Sigmoid colon (tissue), 7 donors: ENCODE measurements around the gene SELENBP1. TPM values are rescaled to one million over a fixed set of nuclear protein-coding genes. Genes with fewer than 3 reads are reported as not detected.

Experiments used
- DNase-seq: peaks from one replicate; pipeline ENCODE4 v3.0.0-alpha.2; 2019
- H3K27ac ChIP-seq, 4 donors: fragments of 200-600 bp; sonication (generic); one replicate each; pipeline ENCODE4 v1.5.1; 2016 to 2019; ENCODE audit warnings: mild to moderate bottlenecking in 1 of 4
- H3K27me3 ChIP-seq, 3 donors: fragments of 200-600 bp; sonication (generic); one replicate each; pipeline ENCODE4 v1.5.1; 2019; ENCODE audit warnings: mild to moderate bottlenecking in 1 of 3
- H3K36me3 ChIP-seq, 4 donors: fragments of 200-600 bp; sonication (generic); one replicate each; pipeline ENCODE4 v1.5.1; 2016 to 2019
- H3K4me1 ChIP-seq, 4 donors: fragments of 200-600 bp; sonication (generic); one replicate each; pipeline ENCODE4 v1.5.1; 2017 to 2019
- H3K4me3 ChIP-seq, 4 donors: fragments of 200-600 bp; sonication (generic); one replicate each; pipeline ENCODE4 v1.5.1; 2017 to 2019; ENCODE audit warnings: mild to moderate bottlenecking in 2 of 4, moderate library complexity in 1 of 4
- H3K9me3 ChIP-seq, 4 donors: fragments of 200-600 bp in 3 of 4; sonication (generic) in 3 of 4; one replicate each; pipeline versions ENCODE4 v1.5.1 to v1.6.1; 2013 to 2019
- EP300 ChIP-seq, 4 donors: sonication (generic); formaldehyde crosslinking; IDR thresholded peaks; one replicate each; pipeline ENCODE4 v1.6.1; 2017; ENCODE audit warnings: antibody characterized with exemption in 4 of 4
- POLR2A ChIP-seq, 2 donors: fragments of 450-650 bp; IDR thresholded peaks; one replicate each; pipeline ENCODE4 v1.6.1; 2016; ENCODE audit warnings: antibody characterized with exemption in 2 of 2, mild to moderate bottlenecking in 2 of 2, moderate library complexity in 2 of 2
- POLR2AphosphoS5 ChIP-seq, 4 donors: sonication (generic); formaldehyde crosslinking; IDR thresholded peaks; one replicate each; pipeline ENCODE4 v1.6.1; 2017; ENCODE audit warnings: antibody characterized with exemption in 4 of 4
- WGBS, 2 donors: extraction: QIAGEN DNeasy Blood & Tissue Kit; methylation state at CpG; one replicate each; pipeline ENCODE4 v1.1.7; 2013; 5-methylcytosine and 5-hydroxymethylcytosine counted together
- intact Hi-C: fragments of 100-400 bp; cut with DNase I; formaldehyde crosslinking; loops from one replicate; pipeline ENCODE4 v1.15.1; 2023
- polyA plus RNA-seq, 3 donors: library from polyadenylated mRNA; stranded (reverse); fragments of 200-250 nt; gene quantifications; one replicate each; pipeline ENCODE4 v1.2.3, GENCODE V29; 2013
- total RNA-seq, 4 donors: library from RNA; depleted of rRNA; stranded (reverse); fragments of >200 nt; gene quantifications; one replicate each; pipeline ENCODE4 v1.1.0, GENCODE V29; 2016
- TF ChIP-seq, protein P1 (sequence below), 4 experiments: fragments of 450-650 bp in 3 of 4; fragments of 200-600 bp in 1 of 4; IDR thresholded peaks; one replicate each; pipeline ENCODE4 v1.5.1; 2016 to 2019; ENCODE audit warnings: antibody characterized with exemption in 4 of 4, mild to moderate bottlenecking in 3 of 4, moderate library complexity in 2 of 4
- donor health status: healthy with polysubstance abuse.
- donor health status: Bipolar disorder and iron deficiency.
- donor health status: healthy.

Gene SELENBP1
- total and polyA plus RNA-seq, 7 donors: 95.8 to 1,051 (median 142) TPM

DNA sequence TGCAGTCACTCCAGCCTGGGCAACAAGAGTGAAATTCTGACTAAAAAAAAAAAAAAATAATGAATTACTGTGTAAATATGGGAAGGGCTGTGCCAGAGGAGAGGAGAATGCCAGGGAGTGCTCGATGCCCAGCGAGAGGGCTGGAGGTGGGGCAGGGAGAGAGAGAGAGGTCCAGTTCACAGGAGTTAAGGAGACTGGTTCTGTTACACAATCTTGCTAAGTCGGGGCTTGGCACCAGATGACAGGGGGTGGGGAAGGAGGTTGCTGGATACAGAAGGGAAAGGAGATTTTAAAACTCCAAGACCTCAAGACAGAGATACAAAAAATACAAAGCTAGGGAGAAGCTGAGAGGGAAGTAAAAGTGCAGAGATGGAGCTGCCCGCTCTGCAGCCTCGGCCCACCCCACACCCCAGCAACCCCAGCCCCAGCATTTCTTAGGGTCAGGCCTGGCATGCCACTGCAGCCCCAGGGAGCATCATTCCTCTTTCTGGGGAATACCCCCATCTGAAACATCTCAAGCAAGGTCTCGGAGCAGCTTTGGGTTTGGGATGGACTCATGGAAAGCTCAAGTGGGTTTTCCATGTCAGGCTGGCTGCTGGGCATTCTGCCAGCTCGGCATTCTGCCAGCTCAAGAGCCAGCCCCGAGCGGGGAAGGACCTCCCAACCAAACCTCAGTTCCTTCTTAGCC, 991 bp downstream of the SELENBP1 start:
- peak overlapping the region; percentile 46 to 54 (median 48) for H3K4me3 ChIP-seq
- TF ChIP-seq POLR2AphosphoS5 (IDR thresholded peaks at IDR 0.05) (peak in 2 of 4 donors; percentile 35 to 41), POLR2A (IDR thresholded peaks at IDR 0.05) (no peak)
- H3K36me3 ChIP-seq: peaks cover 0 to 28% (median 11%) of the 10 kb centered on the region in 4 donors
- intact Hi-C loops: loop anchor here (1.0 kb wide), 2 partner anchors 24 to 27 kb away; partner anchors contain the start of gene RFX5
- H3K27ac ChIP-seq: peak overlapping the region; percentile 81 to 89 (median 86)
- no peaks in the 10 kb centered on the region for H3K9me3 ChIP-seq
- no peaks in the 10 kb centered on the region for H3K27me3 ChIP-seq
- 5 to 48% methylated on average over 9 of the region's 9 CpGs for WGBS, 2 donors
- DNase-seq: peak; percentile 90
- H3K4me1 ChIP-seq: peaks cover 0 to 48% (median 37%) of the 10 kb centered on the region in 4 donors

DNA sequence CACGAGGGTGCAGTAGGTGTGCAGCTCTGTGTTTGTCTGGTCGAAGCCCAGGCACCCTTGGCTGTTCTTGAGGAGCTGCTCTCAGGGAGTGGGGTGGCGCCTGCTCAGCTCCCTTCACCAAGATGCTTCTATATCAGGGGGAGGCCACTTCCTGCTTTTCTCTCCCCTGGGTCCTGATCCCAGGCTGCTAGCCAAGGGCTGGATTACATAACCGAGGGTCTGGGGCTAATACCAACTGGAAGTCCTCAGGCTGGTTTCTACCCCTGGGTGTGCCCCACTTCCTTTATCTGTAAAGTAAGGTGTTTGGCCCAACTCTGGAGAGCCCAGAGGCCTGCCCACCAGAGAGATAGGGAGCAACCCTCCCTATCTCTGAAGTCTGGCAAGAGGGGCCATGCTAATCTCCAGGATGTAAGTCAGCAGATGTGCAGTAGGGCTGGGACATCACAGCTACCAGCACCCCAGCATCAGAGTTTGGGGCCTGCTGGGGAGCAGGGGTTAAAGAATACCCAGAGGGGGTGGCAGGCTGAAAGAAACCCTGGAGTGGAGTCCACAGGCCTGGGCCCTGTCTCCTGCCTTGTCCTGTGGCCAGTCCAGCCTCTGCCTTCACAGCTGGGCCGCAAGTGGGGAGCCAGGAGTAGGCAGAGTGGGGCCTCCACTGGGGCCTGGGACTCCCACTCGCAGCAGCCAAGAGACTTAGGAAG, 2.1 kb downstream of the SELENBP1 start:
- Histone ChIP-seq H3K27me3 (no peaks in the 10 kb centered on the region), H3K27ac (peak overlapping the region; percentile 81 to 89 (median 86)), H3K4me3 (peak overlapping the region in 1 of 4 donors; percentile 54), H3K4me1 (peaks cover 0 to 48% (median 37%) of the 10 kb centered on the region in 4 donors), H3K9me3 (no peaks in the 10 kb centered on the region), H3K36me3 (peaks cover 8 to 40% (median 18%) of the 10 kb centered on the region in 4 donors)
- intact Hi-C loops: no loop called here
- DNase-seq: peak; percentile 66
- whole genome bisulfite sequencing, 2 donors: 20 to 51% methylated on average over 6 of the region's 6 CpGs
- TF ChIP-seq POLR2AphosphoS5 (IDR thresholded peaks at IDR 0.05): no peak
- no peak for TF ChIP-seq EP300 (IDR thresholded peaks at IDR 0.05)
- TF ChIP-seq, protein P1, sequence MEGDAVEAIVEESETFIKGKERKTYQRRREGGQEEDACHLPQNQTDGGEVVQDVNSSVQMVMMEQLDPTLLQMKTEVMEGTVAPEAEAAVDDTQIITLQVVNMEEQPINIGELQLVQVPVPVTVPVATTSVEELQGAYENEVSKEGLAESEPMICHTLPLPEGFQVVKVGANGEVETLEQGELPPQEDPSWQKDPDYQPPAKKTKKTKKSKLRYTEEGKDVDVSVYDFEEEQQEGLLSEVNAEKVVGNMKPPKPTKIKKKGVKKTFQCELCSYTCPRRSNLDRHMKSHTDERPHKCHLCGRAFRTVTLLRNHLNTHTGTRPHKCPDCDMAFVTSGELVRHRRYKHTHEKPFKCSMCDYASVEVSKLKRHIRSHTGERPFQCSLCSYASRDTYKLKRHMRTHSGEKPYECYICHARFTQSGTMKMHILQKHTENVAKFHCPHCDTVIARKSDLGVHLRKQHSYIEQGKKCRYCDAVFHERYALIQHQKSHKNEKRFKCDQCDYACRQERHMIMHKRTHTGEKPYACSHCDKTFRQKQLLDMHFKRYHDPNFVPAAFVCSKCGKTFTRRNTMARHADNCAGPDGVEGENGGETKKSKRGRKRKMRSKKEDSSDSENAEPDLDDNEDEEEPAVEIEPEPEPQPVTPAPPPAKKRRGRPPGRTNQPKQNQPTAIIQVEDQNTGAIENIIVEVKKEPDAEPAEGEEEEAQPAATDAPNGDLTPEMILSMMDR (IDR thresholded peaks at IDR 0.05): no peak

DNA sequence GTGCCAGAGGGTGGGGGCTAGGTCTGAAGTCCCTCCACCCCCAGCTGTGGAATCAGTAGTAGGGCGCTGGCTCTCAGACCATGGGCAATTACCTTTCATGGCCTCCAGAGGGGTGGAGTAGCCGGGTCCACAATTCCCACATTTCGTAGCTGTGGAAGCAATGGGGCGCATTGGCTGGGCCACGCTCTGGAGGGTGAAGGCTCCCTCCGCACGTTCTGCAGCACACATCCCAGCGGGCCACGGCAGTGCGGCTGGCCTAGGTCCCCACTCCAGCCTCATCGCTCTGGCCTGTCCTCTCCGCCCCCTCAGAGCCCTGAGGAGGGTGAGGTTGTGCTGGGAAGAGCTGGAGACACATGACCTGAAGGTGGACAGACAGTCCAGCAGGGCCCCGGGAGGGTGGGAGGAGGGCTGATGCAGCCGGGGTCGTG, 2.9 kb downstream of the SELENBP1 start:
- H3K9me3 ChIP-seq: no peaks in the 10 kb centered on the region
- no peak for TF ChIP-seq EP300 (IDR thresholded peaks at IDR 0.05)
- TF ChIP-seq, protein P1 (IDR thresholded peaks at IDR 0.05): no peak
- TF ChIP-seq POLR2AphosphoS5 (IDR thresholded peaks at IDR 0.05): no peak
- no peak for TF ChIP-seq POLR2A (IDR thresholded peaks at IDR 0.05)
- peaks cover 0 to 48% (median 37%) of the 10 kb centered on the region in 4 donors for H3K4me1 ChIP-seq
- peak overlapping the region in 1 of 4 donors; percentile 85 for H3K27ac ChIP-seq
- peaks cover 13 to 47% (median 24%) of the 10 kb centered on the region in 4 donors for H3K36me3 ChIP-seq
- WGBS, 2 donors: 27 to 76% methylated on average over 15 of the region's 15 CpGs
- H3K4me3 ChIP-seq: no peak overlapping the region
- intact Hi-C loops: no loop called here
- no peaks in the 10 kb centered on the region for H3K27me3 ChIP-seq
- peak; percentile 60 for DNase-seq

DNA sequence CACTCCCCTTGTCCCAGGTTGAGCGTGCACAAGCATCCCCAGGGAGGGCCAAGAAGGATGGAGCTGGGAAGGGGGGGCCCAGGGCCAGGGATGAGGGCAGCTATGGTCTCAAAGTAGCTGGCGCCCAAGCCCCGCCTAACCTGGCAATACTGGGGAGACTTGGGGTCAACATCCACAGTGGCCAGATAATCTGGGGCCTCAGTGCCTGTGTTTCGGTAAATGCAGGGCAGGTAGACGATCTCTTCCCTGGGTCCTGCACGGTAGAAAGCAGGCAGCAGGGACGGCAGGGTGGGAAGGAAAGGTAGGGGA, 3.2 kb downstream of the SELENBP1 start:
- intact Hi-C loops: no loop called here
- H3K36me3 ChIP-seq: peaks cover 17 to 51% (median 28%) of the 10 kb centered on the region in 4 donors
- no peak for DNase-seq
- no peak overlapping the region for H3K27ac ChIP-seq
- peaks cover 0 to 48% (median 37%) of the 10 kb centered on the region in 4 donors for H3K4me1 ChIP-seq
- TF ChIP-seq, protein P1 (IDR thresholded peaks at IDR 0.05): no peak
- TF ChIP-seq EP300 (IDR thresholded peaks at IDR 0.05) (no peak), POLR2AphosphoS5 (IDR thresholded peaks at IDR 0.05) (no peak), POLR2A (IDR thresholded peaks at IDR 0.05) (no peak)
- WGBS, 2 donors: 49 to 82% methylated on average over 7 of the region's 7 CpGs
- H3K4me3 ChIP-seq: no peak overlapping the region
- H3K9me3 ChIP-seq: no peaks in the 10 kb centered on the region
- no peaks in the 10 kb centered on the region for H3K27me3 ChIP-seq
